G401 (cell line): Measurements from ENCODE around the gene TM9SF4. TPM values are rescaled to one million over a fixed set of nuclear protein-coding genes. Genes with fewer than 3 reads are reported as not detected.
"Not testable (repeated sequence)": the region's sequence is repeated elsewhere in the genome, so short reads cannot be mapped to it uniquely, and the experiment has no call there.

Experiments
- DNase-seq: peaks from one replicate; pipeline ENCODE4 v3.0.0-alpha.2; 2015; ENCODE audit warnings: low spot score
- in situ Hi-C: cut with HindIII; loops from 2 replicates; pipeline ENCODE4 v1.10.0; 2016; ENCODE audit warnings: low sequenced_read_pairs, mixed read lengths
- total RNA-seq: library from RNA; depleted of rRNA; stranded (reverse); fragments of >200 nt; shearing (Covaris generic); gene quantifications from 2 replicates; pipeline ENCODE4 v1.2.3, GENCODE V29; 2014

TM9SF4 gene
- total RNA-seq, 1 experiment from 2014 or later, result 9.7 TPM

GRCh38 chr20:32179515-32179914 is 70.0 kb downstream of the TM9SF4 start:
- in situ Hi-C loops, result no loop called here

GRCh38 chr20:32179934-32180333 is 70.4 kb downstream of the TM9SF4 start:
- DNase-seq, result no peak
- in situ Hi-C loops, result no loop called here

More at GRCh38 chr20:32179515-32179914, 70.0 kb downstream of the TM9SF4 start:
- no peak for DNase-seq

GRCh38 chr20:32181606-32182005 is 72.1 kb downstream of the TM9SF4 start:
- in situ Hi-C loops, result no loop called here
- no peak for DNase-seq

- in situ Hi-C loops, result no loop called here
Measured at GRCh38 chr20:32183947-32184635, 74.6 kb downstream of the TM9SF4 start.

GRCh38 chr20:32184961-32185603 is 75.6 kb downstream of the TM9SF4 start:
- in situ Hi-C loops, result loop anchor here (5.0 kb wide), 1 partner anchor 33 kb away; no protein-coding TSS in a partner anchor
- no peak for DNase-seq

More at GRCh38 chr20:32183947-32184635, 74.6 kb downstream of the TM9SF4 start:
- no peak for DNase-seq

- in situ Hi-C loops, result loop anchor here (5.0 kb wide), 1 partner anchor 34 kb away; no protein-coding TSS in a partner anchor
- DNase-seq, result no peak
Measured at GRCh38 chr20:32186506-32186905, 77.0 kb downstream of the TM9SF4 start.

- no peak for DNase-seq
- in situ Hi-C loops, result loop anchor here (5.0 kb wide), 1 partner anchor 36 kb away; no protein-coding TSS in a partner anchor
Measured at GRCh38 chr20:32188376-32189122, 79.0 kb downstream of the TM9SF4 start.

- in situ Hi-C loops, result loop anchor here (5.0 kb wide), 1 partner anchor 37 kb away; no protein-coding TSS in a partner anchor
- no peak for DNase-seq
Measured at GRCh38 chr20:32189123-32189410, 79.6 kb downstream of the TM9SF4 start.

- in situ Hi-C loops, result loop anchor here (5.0 kb wide), 1 partner anchor 38 kb away; no protein-coding TSS in a partner anchor
- DNase-seq, result peak; percentile 69
Measured at GRCh38 chr20:32189691-32190615, 80.4 kb downstream of the TM9SF4 start.

GRCh38 chr20:32190616-32191415 is 81.3 kb downstream of the TM9SF4 start:
- in situ Hi-C loops, result no loop called here
- no peak for DNase-seq

GRCh38 chr20:32191422-32191821 is 81.9 kb downstream of the TM9SF4 start:
- in situ Hi-C loops, result no loop called here
- DNase-seq, result no peak

GRCh38 chr20:32191873-32192272 is 82.4 kb downstream of the TM9SF4 start:
- in situ Hi-C loops, result no loop called here
- DNase-seq, result no peak

GRCh38 chr20:32192698-32193097 is 83.2 kb downstream of the TM9SF4 start:
- in situ Hi-C loops, result no loop called here
- no peak for DNase-seq

- DNase-seq, in situ Hi-C loops: not testable (repeated sequence)
Measured at GRCh38 chr20:32193336-32193735, 83.8 kb downstream of the TM9SF4 start.

- DNase-seq, result no peak
- in situ Hi-C loops, result no loop called here
Measured at GRCh38 chr20:32193996-32194395, 84.5 kb downstream of the TM9SF4 start.

- in situ Hi-C loops, result no loop called here
- DNase-seq, result no peak
Measured at GRCh38 chr20:32195581-32195980, 86.1 kb downstream of the TM9SF4 start.

- DNase-seq, in situ Hi-C loops: not testable (repeated sequence)
Measured at GRCh38 chr20:32196613-32197012, 87.1 kb downstream of the TM9SF4 start.

GRCh38 chr20:32197136-32197535 is 87.6 kb downstream of the TM9SF4 start:
- in situ Hi-C loops, DNase-seq: not testable (repeated sequence)
